KOPT-K1 (cell line): ENCODE measurements around the gene CERS3.

Experiments
- H3K27ac ChIP-seq: fragments of 200-600 bp; sonication (generic); 2 replicates; pipeline ENCODE4 v1.5.1; 2016; ENCODE audit warnings: antibody characterized with exemption, mild to moderate bottlenecking, low read depth, low read length; ENCODE audit not compliant: poor library complexity, severe bottlenecking
- H3K36me3 ChIP-seq: fragments of 200-600 bp; sonication (generic); 2 replicates; pipeline ENCODE4 v1.5.1; 2017; ENCODE audit warnings: antibody characterized with exemption, mild to moderate bottlenecking, low read length, moderate library complexity; ENCODE audit not compliant: insufficient read depth
- H3K9me3 ChIP-seq: fragments of 200-600 bp; sonication (generic); 2 replicates; pipeline ENCODE4 v1.5.1; 2017; ENCODE audit warnings: antibody characterized with exemption, low read length, mild to moderate bottlenecking; ENCODE audit not compliant: insufficient read depth, poor library complexity, severe bottlenecking

The CERS3 gene

GRCh38 chr15:100394736-100395440 lies 133.9 kb downstream of the CERS3 start:
- Histone ChIP-seq H3K27ac (no peak overlapping the region), H3K36me3 (no peaks in the 10 kb centered on the region)

GRCh38 chr15:100393008-100393407 lies 135.7 kb downstream of the CERS3 start:
- H3K9me3 ChIP-seq, result no peaks in the 10 kb centered on the region
- H3K27ac ChIP-seq, result no peak overlapping the region
- no peaks in the 10 kb centered on the region for H3K36me3 ChIP-seq

More at GRCh38 chr15:100394736-100395440, 133.9 kb downstream of the CERS3 start:
- H3K9me3 ChIP-seq, result no peaks in the 10 kb centered on the region

GRCh38 chr15:100385300-100386050 lies 143.3 kb downstream of the CERS3 start:
- H3K36me3 ChIP-seq, result no peaks in the 10 kb centered on the region
- H3K27ac ChIP-seq, result no peak overlapping the region
- peaks cover 20% of the 10 kb centered on the region for H3K9me3 ChIP-seq

GRCh38 chr15:100384108-100384410 lies 144.7 kb downstream of the CERS3 start:
- H3K9me3 ChIP-seq, result peaks cover 20% of the 10 kb centered on the region
- H3K27ac ChIP-seq, result no peak overlapping the region
- no peaks in the 10 kb centered on the region for H3K36me3 ChIP-seq

DNA sequence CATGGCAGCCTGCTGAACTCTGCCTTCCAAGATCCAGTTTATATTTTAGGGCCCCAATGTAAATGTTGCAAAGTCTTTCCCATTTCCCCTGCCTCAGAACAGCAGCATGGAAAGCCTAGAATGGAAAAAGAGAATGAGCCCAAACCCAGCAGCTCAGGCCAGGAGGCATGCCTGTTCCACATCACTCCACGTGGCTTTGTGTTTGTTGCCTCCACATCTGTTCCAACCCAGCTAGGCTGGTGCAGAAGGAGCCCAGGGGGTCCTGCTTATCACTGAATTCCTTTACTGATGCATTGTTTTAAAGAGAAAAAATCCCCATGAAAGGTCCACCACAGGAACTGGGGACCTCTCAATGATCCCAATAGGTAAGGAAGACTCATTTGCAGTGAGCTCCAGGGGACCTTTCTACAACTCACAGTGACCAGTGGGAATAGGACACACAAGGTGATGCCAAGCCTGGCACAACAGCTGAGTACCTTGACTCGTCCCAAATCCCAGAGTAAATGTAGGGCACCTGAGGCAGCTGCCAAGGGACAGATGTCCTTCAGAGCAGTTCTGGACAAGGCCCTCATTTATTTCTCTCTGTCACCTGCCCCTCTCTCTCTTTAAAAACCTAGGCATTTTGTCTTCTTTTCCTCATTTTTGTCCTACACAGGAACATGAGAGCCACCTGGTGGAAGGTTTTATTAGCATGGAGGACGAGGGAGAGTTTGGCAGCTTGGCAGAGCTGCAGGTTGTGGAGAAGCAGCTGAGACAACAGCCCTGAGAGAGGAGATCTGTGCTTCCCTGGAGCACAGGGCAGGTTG lies 145.2 kb downstream of the CERS3 start:
- Histone ChIP-seq H3K27ac (no peak overlapping the region), H3K9me3 (peaks cover 20% of the 10 kb centered on the region)

GRCh38 chr15:100373942-100374341 lies 154.8 kb downstream of the CERS3 start:
- Histone ChIP-seq H3K27ac (no peak overlapping the region), H3K9me3 (no peaks in the 10 kb centered on the region), H3K36me3 (no peaks in the 10 kb centered on the region)

More for the DNA sequence above, 145.2 kb downstream of the CERS3 start:
- no peaks in the 10 kb centered on the region for H3K36me3 ChIP-seq

- no peaks in the 10 kb centered on the region for H3K9me3 ChIP-seq
- no peak overlapping the region for H3K27ac ChIP-seq
Observed at GRCh38 chr15:100373120-100373896, 155.4 kb downstream of the CERS3 start.

DNA sequence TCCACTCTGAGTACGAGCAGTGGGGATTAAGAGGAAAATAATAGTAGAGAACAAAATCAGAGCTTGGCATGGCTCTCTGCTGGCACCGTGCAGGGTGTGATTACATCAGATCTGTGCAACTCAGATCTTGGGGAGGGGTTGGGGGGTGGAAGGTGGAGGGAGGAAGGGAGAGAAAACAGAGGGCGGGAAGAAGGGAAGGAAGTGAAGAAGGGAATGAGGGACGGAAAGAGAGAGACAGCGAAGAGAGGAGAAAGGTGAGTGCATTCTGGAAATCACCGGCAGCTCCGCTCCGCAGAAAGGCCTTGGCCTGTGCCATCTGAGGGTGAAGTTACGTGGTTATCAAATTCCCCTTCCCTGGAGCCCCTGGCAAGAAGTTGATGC lies 156.0 kb downstream of the CERS3 start:
- Histone ChIP-seq H3K27ac (no peak overlapping the region), H3K9me3 (no peaks in the 10 kb centered on the region), H3K36me3 (no peaks in the 10 kb centered on the region)

More at GRCh38 chr15:100373120-100373896, 155.4 kb downstream of the CERS3 start:
- H3K36me3 ChIP-seq, result no peaks in the 10 kb centered on the region

GRCh38 chr15:100355342-100355741 lies 173.4 kb downstream of the CERS3 start:
- no peaks in the 10 kb centered on the region for H3K9me3 ChIP-seq
- H3K27ac ChIP-seq, result no peak overlapping the region
- no peaks in the 10 kb centered on the region for H3K36me3 ChIP-seq

- Histone ChIP-seq H3K36me3 (no peaks in the 10 kb centered on the region), H3K9me3 (no peaks in the 10 kb centered on the region), H3K27ac (no peak overlapping the region)
Observed at GRCh38 chr15:100353449-100353848, 175.3 kb downstream of the CERS3 start.

DNA sequence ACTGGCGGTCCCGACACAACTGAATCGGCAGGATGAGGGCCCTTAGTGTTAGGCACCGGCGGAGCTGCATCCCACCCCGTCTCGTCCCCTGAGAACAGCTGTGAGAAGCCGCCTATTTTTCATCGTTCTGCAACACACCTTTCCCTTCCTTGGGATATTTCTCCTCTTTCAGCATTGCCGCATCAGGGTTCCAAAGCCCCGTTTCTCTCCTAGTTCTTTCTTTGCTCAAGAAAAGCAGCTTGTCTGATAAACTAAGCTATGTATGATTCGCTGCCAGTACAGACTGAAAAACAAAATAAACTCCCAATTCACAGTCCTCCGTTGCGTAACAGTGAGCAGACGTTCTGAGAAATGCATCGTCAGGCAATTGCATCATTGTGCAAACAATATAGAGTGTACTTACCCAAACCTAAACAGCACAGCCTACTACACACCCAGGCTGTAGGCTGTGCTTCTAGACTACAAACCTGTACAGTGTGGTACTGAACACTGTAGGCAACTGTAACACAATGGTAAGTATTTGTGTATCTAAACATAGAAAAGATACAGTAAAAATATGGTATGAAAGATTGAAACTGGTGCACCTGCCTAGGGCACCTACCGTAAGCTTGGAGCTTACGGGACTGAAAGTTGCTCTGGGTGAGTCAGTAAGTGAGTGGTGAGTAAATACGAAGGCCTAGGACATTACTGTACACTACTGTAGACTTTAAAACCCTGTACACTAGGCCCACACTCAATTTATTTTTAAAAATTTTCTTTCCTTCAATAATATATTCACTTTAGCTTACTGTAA lies 178.1 kb downstream of the CERS3 start:
- Histone ChIP-seq H3K9me3 (no peaks in the 10 kb centered on the region), H3K36me3 (no peaks in the 10 kb centered on the region), H3K27ac (no peak overlapping the region)
